Right ventricle myocardium superior (tissue), 1 donor: ENCODE data around the gene KIF12. TPM values are rescaled to one million over a fixed set of nuclear protein-coding genes. Genes with fewer than 3 reads are reported as not detected.
"Not testable (repeated sequence)": the region's sequence is repeated elsewhere in the genome, so short reads cannot be mapped to it uniquely, and the experiment has no call there.

Experiments
- ATAC-seq: fragments of 200-7000 bp; cut with Tn5 transposase; one replicate; pipeline ENCODE4 v1.9.1; 2020; ENCODE audit warnings: mild to moderate bottlenecking; ENCODE audit not compliant: poor library complexity
- DNase-seq: peaks from one replicate; pipeline ENCODE4 v3.0.0-alpha.2; 2020
- intact Hi-C: fragments of 100-400 bp; cut with DNase I; formaldehyde crosslinking; loops from one replicate; pipeline ENCODE4 v1.11.2; 2022
- total RNA-seq: library from RNA; stranded (reverse); fragmentation: NEBNext Ultra II Directional; extraction: Animal tissue kit (Norgen Biotek cat#: 25700); gene quantifications from one replicate; pipeline ENCODE4 v1.2.1, GENCODE V29; 2021
- donor health status: DM: no; HTN: yes; CAD: no; lungs with severe emphysema.

Gene KIF12
- total RNA-seq, 1 donor from 2014 or later, result not detected

DNA sequence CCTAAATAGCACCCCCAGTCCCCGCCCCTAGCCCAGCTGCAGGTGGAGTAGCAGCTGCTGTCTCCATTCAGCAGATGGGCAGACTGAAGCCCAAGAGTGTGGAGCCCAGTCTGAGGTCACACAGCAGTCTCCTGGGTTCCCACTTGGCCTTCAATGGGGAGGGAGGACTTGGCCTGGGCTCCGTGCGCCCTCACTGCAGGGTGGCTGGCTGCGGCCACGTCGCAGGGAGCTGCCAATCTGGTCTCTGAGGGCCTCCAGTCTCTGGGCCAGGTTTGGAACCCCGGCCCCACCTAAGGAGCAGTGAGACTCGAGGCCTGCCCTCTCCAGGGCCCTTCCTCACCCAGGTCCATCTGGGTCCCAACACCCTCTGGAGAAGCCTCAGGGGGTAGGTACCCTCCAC lies 7.4 kb downstream of the KIF12 start:
- intact Hi-C loops, result no loop called here
- DNase-seq, result no peak
- no peak for ATAC-seq

DNA sequence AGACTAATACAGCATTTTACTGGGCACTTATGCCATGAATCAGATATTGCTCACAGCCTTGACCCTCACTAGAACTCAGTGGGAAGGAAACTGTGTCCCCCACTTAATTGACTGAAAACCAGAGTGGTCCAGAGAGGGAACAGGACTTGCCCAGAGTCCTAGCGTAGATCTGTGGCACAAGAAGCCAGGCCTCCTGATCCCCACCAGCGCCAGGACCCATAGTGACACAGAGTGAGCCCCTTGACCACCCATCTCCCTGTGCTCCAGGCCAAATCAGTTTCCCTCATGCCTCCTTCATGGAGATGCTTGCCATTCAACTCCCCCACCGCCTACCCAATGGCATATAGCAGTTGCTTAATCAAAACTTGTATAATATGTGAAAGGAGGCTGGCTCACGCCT lies 8.3 kb downstream of the KIF12 start:
- no peak for ATAC-seq
- DNase-seq, result no peak
- intact Hi-C loops, result no loop called here

DNA sequence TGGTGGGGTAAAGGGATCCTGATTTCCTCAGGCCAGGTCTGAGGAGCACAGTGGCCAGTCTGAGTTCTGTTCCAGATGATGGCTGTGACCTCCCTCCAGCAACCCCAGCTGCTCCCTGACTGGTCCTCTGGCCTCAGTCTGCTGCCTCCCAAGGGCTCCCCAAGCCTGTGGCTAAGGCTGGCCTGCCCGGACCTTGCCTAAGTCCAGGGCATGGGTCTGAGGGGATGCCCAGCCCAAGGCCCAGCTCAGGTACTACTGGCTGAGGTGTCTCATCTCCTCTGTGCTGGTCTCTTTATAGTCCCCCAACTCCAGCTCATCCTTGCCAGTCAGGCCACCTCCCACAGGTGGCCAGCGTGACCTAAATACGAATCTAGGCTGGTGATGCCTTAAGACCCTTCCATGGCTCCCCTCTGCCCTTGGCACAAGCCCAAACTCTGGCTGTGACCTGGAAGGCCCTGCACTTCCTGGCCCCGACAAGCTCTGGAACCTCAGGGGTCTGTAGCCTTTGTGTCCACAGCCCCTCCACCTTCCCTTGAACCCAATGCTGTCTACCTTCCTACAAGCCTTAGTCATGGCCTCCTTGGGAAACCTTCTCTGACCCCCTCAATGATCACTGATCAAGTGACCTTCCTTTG lies 9.8 kb downstream of the KIF12 start:
- intact Hi-C loops, result no loop called here
- ATAC-seq, result no peak
- no peak for DNase-seq

DNA sequence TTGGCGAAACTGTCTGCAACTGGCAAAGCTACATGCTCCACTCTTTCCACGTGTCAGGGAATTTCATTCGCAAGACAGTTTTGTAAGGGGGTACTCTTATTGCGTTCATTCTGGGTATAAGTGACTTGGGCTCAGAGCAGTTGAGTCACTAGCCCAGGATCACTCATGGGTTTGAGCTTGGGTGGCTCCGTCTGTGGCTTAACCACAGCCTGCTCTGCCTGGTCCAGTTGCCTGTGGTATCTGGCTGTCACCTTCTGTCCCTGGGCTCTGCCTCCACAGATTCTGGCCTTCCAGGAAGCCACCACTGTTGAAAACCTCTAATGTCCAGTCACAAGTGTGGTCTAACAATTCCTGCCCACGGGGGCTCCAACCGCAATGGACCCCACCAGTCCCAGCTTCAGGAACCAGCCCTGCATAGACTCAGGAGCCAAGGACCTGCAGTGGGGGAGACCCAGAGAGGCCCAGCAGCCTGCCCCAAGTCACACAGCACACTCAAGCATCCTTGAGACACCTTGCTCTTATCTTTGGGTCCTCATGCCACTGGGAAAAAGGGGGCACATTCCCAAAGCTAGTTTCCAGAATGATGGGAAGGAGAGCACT lies 10.4 kb downstream of the KIF12 start:
- intact Hi-C loops, result no loop called here

DNA sequence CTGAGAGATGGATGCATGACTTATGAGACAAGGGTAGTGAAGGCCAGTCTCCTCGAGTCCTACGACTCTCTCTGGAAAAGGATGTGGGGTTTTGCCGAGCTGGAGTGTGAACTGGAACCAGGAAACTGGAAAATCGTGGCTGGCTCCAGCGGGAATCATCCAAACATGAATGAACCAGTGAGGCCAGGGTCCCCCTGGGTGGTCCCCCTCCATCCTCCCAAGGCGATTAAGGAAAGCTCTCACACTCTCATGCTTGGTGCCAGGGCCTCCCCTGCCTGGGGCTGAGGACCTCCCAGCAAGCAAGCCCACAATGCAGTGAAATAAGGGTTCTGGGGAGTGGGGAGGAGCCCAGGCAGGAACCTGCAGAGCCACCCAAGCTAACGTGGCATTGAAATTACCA lies 11.4 kb downstream of the KIF12 start:
- DNase-seq (no peak), ATAC-seq (no peak)
- intact Hi-C loops, result no loop called here

More for the DNA sequence above, 10.4 kb downstream of the KIF12 start:
- no peak for DNase-seq
- no peak for ATAC-seq

DNA sequence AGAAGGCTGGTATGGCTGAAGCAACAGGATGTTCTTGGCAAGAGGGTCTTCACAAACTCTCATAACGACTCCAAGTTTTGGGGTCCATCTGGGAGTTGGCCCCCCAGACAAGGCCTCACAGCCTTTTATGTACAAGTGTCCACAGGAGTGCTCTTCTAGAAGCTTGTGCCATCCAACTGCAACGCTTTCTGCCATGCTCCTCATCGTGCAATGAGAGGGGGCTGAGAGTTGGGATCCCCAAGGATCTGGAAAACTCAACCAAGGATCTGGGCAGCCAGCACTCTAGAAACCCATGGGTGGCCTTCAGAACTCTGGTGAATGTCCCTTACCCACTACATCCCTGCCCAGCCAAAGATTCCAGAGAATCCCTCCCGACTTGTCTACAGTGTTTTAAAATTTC lies 12.5 kb downstream of the KIF12 start:
- DNase-seq (no peak), ATAC-seq (no peak)
- intact Hi-C loops, result no loop called here

DNA sequence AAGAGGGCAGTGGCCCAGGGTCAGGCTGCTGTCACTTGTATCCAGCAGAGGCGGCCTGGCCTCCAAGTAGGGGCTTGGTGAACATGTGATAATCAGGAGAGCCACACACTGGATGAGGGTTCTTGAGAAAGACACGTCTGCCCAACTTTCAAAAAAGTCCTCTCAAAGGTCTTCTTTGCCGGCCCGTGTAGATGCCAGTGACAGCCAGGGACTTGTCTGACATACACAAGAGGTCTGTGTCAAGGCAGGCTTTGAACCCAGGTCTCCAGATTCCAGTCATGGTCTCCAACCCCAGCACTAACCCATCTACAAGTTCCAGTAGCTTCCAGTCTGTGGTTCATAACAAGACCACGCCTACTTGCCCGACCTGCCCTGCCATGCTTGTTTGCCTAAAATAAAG lies 13.1 kb downstream of the KIF12 start:
- intact Hi-C loops, result no loop called here
- DNase-seq, result no peak
- no peak for ATAC-seq

DNA sequence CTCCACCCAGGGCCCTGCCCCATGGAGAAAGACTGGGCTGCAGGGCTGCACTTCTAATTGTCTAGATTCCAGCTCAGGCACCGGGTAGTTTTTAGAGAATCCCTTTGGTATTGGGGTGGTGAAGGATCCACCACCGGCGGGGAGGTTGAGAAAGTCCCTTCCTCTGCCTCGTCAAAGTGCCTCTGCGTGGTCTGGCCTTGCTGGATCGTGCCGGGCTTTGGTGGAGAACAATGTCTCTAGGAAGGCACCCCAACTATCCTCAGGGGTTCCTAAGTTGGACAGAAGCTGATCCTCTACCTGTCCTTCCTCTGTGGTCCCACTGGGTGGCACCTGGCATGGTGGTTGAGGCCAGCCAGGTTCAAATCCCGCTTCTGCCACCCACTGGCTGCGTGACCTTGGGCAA lies 13.7 kb downstream of the KIF12 start:
- intact Hi-C loops, result no loop called here
- no peak for ATAC-seq

DNA sequence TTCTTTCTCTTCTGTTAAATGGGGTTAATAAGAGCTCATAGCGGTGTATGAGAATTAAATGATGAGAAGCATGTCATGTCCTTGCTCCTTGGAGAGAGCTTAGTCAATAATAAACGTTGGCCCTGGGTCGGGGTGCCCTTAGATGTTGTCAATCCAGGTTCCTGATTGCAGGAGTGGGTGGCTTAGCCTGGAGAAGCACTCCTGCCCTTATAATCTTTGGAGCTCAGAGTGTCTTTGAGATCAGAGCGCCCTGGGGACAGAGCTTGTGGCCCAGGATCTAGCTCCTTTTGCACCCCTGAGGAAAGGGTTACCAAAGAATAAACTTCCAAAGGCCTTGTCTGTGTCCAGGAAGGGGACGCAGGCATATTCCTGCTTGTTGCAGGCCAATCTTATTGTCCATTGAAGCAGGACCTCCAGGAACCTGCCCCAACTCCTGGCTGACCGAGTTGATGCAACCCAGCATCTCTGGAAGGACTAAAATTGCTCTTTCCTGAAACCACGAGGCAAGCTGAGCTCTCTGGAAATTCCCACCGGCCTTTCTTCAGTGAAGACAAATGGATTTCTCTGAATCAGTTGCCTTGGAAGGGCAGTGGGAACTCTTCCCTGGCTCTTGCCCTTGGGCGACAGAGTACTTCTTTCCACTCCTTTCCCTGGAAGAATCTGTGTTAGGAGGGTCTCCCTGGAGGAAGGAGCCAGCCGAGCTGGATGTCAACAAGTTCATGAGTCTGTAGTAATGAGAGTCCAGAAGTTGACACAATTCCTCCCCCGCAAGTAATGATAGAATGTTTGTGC lies 14.6 kb downstream of the KIF12 start:
- no peak for DNase-seq
- intact Hi-C loops, result no loop called here
- ATAC-seq, result no peak

More for the DNA sequence above, 13.7 kb downstream of the KIF12 start:
- DNase-seq, result no peak

DNA sequence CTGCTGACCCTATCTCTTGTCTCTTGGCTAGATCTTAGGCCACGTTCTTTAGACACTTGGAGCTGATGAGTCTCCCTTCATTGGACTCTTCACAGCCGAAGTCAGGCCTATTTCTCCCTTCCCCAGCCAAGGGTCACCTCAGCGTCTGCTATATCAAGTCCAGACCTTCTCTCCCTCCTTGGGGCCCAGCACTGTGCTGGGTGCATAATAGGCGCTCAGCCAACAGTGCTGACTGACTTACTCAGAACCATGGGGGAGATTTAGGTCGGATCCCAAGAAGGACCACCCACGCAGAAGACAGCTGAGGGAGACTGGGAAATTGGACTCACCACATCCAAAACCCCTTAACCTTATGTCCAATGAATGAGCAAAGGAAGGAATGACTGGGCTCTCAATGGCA lies 15.4 kb downstream of the KIF12 start:
- ATAC-seq, result no peak
- no peak for DNase-seq
- intact Hi-C loops, result loop anchor here (2.0 kb wide), 1 partner anchor 207 kb away; no protein-coding TSS in a partner anchor

DNA sequence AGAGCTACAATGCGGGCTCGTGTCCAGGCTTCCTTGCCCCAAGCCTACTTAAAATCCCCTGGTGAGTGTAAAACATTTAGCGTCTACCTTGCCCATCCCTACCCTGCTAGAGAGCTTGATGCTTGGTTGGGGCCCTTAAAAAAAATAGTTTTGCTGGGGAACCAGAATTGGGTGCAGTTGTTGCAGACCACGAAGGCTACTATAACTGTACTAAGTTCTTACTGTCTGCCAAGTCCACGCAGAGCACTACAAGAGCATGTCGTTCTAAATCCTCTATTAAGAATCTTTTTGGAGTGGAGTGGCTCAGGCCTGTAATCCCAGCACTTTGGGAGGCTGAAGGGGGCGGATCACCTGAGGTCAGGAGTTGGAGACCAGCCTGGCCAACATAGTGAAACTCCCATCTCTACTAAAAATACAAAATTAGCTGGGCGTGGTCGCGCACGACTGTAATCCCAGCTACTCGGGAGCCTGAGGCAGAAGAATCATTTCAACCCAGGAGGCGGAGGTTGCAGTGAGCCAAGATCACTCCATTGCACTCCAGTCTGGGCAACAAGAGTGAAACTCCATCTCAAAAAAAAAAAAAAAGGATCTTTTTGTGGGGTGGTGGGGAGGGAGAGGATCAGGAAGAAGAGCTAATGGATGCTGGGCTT lies 16.2 kb downstream of the KIF12 start:
- intact Hi-C loops, result loop anchor here (2.0 kb wide), 1 partner anchor 208 kb away; no protein-coding TSS in a partner anchor
- ATAC-seq, result peak; percentile 15
- not testable (repeated sequence) for DNase-seq

DNA sequence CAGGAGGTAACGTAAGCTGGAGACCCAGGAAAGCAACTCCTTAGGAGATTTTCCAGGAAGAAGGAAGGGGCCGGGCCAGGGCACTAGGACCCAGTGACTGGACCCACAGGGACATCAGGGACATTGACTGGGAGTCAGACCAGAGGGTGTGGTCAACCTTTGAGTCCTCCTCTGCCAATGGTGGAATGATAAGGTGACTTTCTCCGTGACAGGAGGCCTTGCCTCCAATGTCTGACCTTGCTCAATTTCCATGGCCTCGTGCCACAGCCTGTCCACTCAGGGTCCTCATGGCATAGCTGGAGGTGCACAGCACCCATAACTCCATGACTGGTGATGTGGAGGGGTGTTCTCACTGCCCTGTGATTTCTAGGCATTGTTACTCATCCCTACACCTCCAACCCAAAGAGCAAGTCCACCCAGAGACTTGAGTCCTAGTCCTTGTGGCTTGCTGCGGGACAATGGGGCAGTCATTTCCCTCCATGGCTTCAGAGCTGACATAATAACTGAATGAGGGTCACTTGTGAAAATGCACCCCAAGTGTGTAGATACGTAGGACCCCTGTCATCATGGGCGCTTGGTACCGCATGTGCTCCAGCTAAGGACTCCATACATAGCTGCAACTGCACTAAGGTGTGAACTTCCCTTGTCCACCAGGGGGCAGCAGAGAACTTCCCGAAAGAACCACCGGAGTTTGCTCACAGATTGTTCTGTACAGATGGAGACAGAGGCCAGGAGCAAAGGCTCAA lies 16.9 kb downstream of the KIF12 start:
- DNase-seq (peak; percentile 86), ATAC-seq (peak; percentile 95)
- intact Hi-C loops, result loop anchor here (2.0 kb wide), 1 partner anchor 209 kb away; no protein-coding TSS in a partner anchor

DNA sequence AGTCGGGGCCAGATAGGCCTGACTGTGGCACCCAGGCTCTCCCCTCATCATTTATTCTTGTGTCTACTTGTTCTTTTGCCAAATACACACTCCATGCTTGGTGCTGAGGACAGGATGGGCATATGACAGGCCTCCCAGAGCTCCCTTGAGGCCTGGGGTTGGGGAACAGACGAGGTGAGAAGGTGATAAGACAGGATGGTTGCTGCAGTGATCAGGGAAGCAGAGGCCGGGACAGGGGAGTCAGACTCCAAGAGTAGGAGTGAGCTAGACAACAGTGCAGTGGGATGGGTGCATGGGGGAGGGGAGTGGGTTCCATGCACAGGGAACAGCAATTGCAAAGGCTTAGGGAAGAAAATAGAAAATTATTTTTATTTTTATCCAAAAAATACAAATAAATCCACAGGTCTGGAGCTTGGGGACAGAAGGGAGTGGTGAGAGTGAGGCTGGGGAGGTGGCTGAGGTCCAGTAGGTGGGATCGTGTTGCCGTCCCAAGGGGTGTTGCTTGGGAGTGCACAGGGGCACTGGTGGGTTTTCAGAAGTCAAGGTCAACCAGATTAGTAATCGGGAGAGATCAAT lies 17.6 kb downstream of the KIF12 start:
- ATAC-seq, result no peak
- DNase-seq, result no peak
- intact Hi-C loops, result loop anchor here (2.0 kb wide), 1 partner anchor 209 kb away; no protein-coding TSS in a partner anchor

DNA sequence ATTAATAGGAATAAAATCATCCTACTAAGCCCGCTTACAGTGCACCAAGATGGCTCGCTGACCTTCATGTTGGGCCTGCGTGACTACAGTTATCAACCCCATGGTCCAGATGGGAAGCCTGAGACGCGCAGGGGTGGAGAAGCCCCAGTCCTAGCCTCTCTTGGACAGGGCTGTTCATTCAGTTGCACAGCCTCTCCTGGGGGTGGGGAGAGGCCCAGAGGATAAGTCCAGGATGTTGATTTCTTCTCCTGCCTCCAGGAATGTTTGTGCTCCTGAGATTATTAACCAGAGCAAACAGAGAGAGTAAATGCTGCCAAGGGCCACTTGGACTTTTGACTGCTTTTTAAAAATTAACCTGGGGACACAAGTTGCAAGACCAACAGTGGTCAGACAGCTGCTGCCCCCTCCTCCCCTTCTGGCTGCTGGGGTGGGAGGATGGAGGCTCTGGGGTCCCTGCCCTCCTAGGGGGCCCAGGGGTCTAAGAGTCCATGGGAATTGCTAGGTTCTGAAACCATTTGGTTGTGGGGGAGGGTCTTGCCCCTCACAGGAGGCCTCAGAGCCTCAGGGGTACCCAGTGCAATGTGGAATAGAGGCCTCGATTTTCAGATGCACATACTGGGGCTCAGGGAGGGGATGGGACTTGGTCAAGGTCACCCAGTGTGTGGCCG lies 18.2 kb downstream of the KIF12 start:
- intact Hi-C loops, result no loop called here
- DNase-seq, result no peak
- ATAC-seq, result no peak

DNA sequence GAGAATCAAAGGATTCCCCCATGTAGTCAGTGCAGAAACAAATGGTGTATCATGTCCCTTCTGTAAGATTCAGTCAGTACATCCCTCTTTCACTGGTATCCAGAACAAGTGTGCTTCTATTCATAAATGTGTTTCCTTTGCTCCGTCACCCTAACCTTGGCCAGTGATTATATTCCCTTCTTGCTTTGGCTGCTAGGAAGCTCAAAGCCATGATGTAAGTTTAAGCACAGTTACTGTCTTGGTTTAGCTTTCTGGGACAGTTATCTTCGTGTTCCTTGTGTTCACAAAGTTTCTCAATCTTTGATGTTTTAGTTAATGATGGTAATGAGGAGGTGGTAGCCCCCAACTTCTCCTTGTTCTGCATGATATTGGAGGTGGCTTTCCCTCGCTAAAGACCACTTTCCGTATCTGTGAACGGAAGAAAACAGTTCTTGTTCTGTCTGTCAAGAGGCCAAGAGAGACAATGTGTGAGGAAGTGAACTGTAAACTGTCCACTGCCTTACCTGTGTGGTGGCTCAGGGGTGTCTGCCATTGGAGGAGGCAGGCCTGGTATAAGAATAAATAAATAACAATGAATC lies 18.8 kb downstream of the KIF12 start:
- ATAC-seq (no peak), DNase-seq (no peak)
- intact Hi-C loops, result no loop called here

DNA sequence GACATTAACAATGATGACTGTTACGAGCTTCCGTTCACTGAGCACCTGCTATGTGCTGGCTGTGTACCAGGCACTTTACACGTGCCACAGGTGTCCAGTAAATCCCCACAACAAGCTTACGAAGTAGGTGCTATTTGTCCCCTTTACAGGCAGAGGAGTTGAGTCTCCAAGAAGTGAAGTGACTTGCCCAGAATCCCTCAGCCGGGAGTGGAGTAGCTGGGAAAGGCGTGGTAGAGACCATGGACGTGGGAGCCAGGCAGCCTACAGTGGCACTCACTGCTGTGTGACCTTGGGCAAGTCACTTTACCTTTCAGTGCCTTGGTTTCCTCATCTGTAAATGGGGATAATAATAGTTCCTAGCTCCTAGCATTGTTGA lies 20.3 kb downstream of the KIF12 start:
- no peak for ATAC-seq
- intact Hi-C loops, result no loop called here
- no peak for DNase-seq

DNA sequence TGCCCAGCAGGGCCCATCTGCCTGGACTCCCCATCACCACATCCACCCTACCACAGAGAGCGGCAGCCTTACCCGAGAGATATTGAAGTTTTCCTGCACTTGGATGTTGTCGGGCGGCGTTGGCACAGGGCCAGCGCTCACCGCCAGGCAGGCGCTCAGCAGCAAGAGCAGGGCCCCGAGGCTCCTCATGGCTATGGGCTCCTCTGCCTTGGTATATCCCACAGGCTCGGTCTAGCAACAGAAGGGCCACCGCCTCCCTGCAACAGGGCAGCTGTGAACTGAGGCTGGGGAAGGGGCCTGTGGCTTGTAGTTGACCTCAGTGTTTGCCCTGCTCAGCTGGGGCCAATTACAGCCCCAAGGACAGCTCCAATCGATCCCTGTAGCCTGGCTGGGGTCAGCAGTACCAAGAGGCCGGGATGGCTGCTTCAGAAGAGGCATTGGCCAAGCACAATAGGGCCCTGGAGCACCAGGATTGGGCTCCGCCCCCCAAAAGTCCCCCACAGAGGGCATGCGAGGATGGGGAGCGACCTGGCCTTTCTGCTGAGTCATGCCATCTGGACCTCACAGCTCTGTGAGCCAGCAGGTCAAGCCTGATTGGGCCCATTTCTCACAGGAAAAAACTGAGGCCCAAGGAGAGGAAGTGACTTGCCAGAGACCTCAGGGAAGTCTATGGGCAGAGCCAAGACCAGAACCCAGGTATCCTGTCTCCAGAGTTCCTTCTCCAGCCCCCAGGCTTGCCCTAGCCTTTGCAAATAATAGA lies 20.9 kb downstream of the KIF12 start, which contains the start of gene AMBP:
AMBP (minus strand) TSS at position 280 of the 760 bp plus-strand sequence; CDS start at position 189, 91 bp downstream.
- DNase-seq (no peak), ATAC-seq (no peak)
- intact Hi-C loops, result no loop called here
